T-helper 1 cell (primary cell): ENCODE measurements around the gene EVX1.

Experiments
- DNase-seq, 5 donors: peaks; one replicate each; pipeline ENCODE4 v3.0.0-alpha.2; 2012 to 2020
- total RNA-seq, 4 donors: gene quantifications; one replicate each; lab custom pipeline; 2026; lab: John Stamatoyannopoulos, UW

Gene EVX1
- 0 to 0.15 (median 0.04) reads per million in 4 donors for total RNA-seq

- DNase-seq, result peak in 3 of 5 donors; percentile 16 to 30 (median 29)
Measured at GRCh38 chr7:27242555-27243339, at the start of gene EVX1. EVX1 (plus strand) TSS chr7:27242802; CDS start chr7:27243031, 229 bp downstream.

GRCh38 chr7:27193335-27194001 is 49.1 kb upstream of the EVX1 start:
- no peak for DNase-seq

- DNase-seq, result no peak
Measured at GRCh38 chr7:27194002-27194352, 48.6 kb upstream of the EVX1 start.

GRCh38 chr7:27194686-27195379 is 47.8 kb upstream of the EVX1 start:
- DNase-seq, result no peak

GRCh38 chr7:27196287-27196767 is 46.3 kb upstream of the EVX1 start:
- peak; percentile 55 to 84 (median 69) for DNase-seq

GRCh38 chr7:27197137-27198042 is 45.2 kb upstream of the EVX1 start:
- no peak for DNase-seq

- DNase-seq, result no peak
Measured at GRCh38 chr7:27198138-27198841, 44.3 kb upstream of the EVX1 start.

GRCh38 chr7:27198871-27199801 is 43.5 kb upstream of the EVX1 start:
- no peak for DNase-seq

GRCh38 chr7:27199849-27200760 is 42.5 kb upstream of the EVX1 start, which contains the start of gene HOXA13:
HOXA13 (minus strand) TSS chr7:27200091; CDS start chr7:27200077, 14 bp downstream.
- no peak for DNase-seq

- no peak for DNase-seq
Measured at GRCh38 chr7:27200761-27201579, 41.6 kb upstream of the EVX1 start.

GRCh38 chr7:27201580-27202017 is 41.0 kb upstream of the EVX1 start:
- DNase-seq, result no peak

- DNase-seq, result no peak
Measured at GRCh38 chr7:27202018-27202861, 40.4 kb upstream of the EVX1 start.

GRCh38 chr7:27202862-27203134 is 39.8 kb upstream of the EVX1 start:
- no peak for DNase-seq

- DNase-seq, result no peak
Measured at GRCh38 chr7:27203365-27203953, 39.1 kb upstream of the EVX1 start.

- no peak for DNase-seq
Measured at GRCh38 chr7:27203964-27204594, 38.5 kb upstream of the EVX1 start.

GRCh38 chr7:27204851-27205322 is 37.7 kb upstream of the EVX1 start:
- no peak for DNase-seq
